HepG2 (cell line): ENCODE results near the gene MVP. TPM values are rescaled to one million over a fixed set of nuclear protein-coding genes. Genes with fewer than 3 reads are reported as not detected.
A peak's percentile ranks its signal among the peaks of the same experiment; 100 is the strongest.

Experiments
- AKNA ChIP-seq: sonication (generic); formaldehyde crosslinking; IDR thresholded peaks from 2 replicates; pipeline ENCODE4 v1.4.0; 2020; ENCODE audit warnings: missing genetic modification reagents, borderline replicate concordance
- GMEB2 ChIP-seq: IDR thresholded peaks from 2 replicates; pipeline ENCODE4 v1.6.1; 2016; ENCODE audit warnings: missing biosample characterization, missing genetic modification reagents, low read depth
- MBD4 ChIP-seq: IDR thresholded peaks from 2 replicates; pipeline ENCODE4 v1.6.1; 2012; ENCODE audit warnings: low read length, inconsistent platforms, borderline replicate concordance
- NFAT5 ChIP-seq: sonication (generic); formaldehyde crosslinking; IDR thresholded peaks from 2 replicates; pipeline ENCODE4 v1.4.0; 2020; ENCODE audit warnings: missing genetic modification reagents
- POGZ ChIP-seq: sonication (generic); formaldehyde crosslinking; IDR thresholded peaks from 2 replicates; pipeline ENCODE4 v1.4.0; 2020; ENCODE audit warnings: mild to moderate bottlenecking, missing genetic modification reagents
- SMAD3 ChIP-seq: sonication (generic); formaldehyde crosslinking; IDR thresholded peaks from 2 replicates; pipeline ENCODE4 v1.4.0; 2020; ENCODE audit warnings: missing genetic modification reagents
- ZKSCAN5 ChIP-seq: sonication (generic); formaldehyde crosslinking; IDR thresholded peaks from 2 replicates; pipeline ENCODE4 v1.5.1; 2020; ENCODE audit warnings: mild to moderate bottlenecking, missing genetic modification reagents
- ZNF281 ChIP-seq: sonication (generic); formaldehyde crosslinking; IDR thresholded peaks from 2 replicates; pipeline ENCODE4 v1.4.0; 2020; ENCODE audit warnings: missing genetic modification reagents, borderline replicate concordance
- ZNF282 ChIP-seq: fragments of 450-650 bp; IDR thresholded peaks from 2 replicates; pipeline ENCODE4 v1.6.1; 2018; ENCODE audit not compliant: partially characterized antibody
- ZNF546 ChIP-seq: sonication (generic); formaldehyde crosslinking; conservative IDR thresholded peaks from 2 replicates; pipeline ENCODE4 v1.8.1; 2023; ENCODE audit warnings: mild to moderate bottlenecking, missing genetic modification reagents
- ZNF577 ChIP-seq: sonication (generic); formaldehyde crosslinking; IDR thresholded peaks from 2 replicates; pipeline ENCODE4 v1.4.0; 2020; ENCODE audit warnings: mild to moderate bottlenecking, low read depth, missing genetic modification reagents, borderline replicate concordance
- ZNF678 ChIP-seq: sonication (generic); formaldehyde crosslinking; IDR thresholded peaks from 2 replicates; pipeline ENCODE4 v1.4.0; 2020; ENCODE audit warnings: mild to moderate bottlenecking, missing genetic modification reagents
- ZNF777 ChIP-seq: sonication (generic); formaldehyde crosslinking; IDR thresholded peaks from 2 replicates; pipeline ENCODE4 v1.4.0; 2020; ENCODE audit warnings: missing genetic modification reagents
- ZNF878 ChIP-seq: sonication (generic); formaldehyde crosslinking; IDR thresholded peaks from 2 replicates; pipeline ENCODE4 v1.8.1; 2023; ENCODE audit warnings: mild to moderate bottlenecking, missing genetic modification reagents, moderate library complexity
- polyA plus RNA-seq, 8 experiments: library from polyadenylated mRNA; depleted of rRNA in 3 of 8; stranded (reverse) in 7 of 8; unstranded in 1 of 8; fragments of >200 nt; fragmentation: Illumina TruSeq in 4 of 8; extraction: Trizol in 4 of 8; gene quantifications; 2 replicates each; pipeline versions ENCODE4 v1.2.1 to v1.2.3, GENCODE V29; 2011 to 2016; ENCODE audit warnings: low read depth in 4 of 8, missing spikeins in 1 of 8, mixed read lengths in 1 of 8; ENCODE audit not compliant: insufficient read depth in 1 of 8
- total RNA-seq, 5 experiments: library from RNA; depleted of rRNA; stranded (reverse); fragments of >200 nt; fragmentation: Illumina TruSeq; extraction: Trizol; gene quantifications; 2 replicates each; pipeline ENCODE4 v1.2.3, GENCODE V29; 2016; ENCODE audit warnings: low read depth in 1 of 5

MVP gene
- total and polyA plus RNA-seq, 2 of the 13 experiments (the other 11 are each of a cell fraction or from before 2014, with no cell fraction given): 22.9 to 43.5 TPM

- no peak for TF ChIP-seq AKNA (CRISPR knock-in tag)
- no peak for TF ChIP-seq ZKSCAN5 (CRISPR knock-in tag)
- no peak for TF ChIP-seq ZNF282
- no peak for TF ChIP-seq GMEB2 (CRISPR knock-in tag)
- peak; percentile 26; the same call in 1 of the 2 replicates for TF ChIP-seq POGZ (CRISPR knock-in tag)
- TF ChIP-seq ZNF777 (CRISPR knock-in tag): peak; percentile 53; the same call in 1 of the 2 replicates
- no peak for TF ChIP-seq ZNF577
- TF ChIP-seq ZNF281 (CRISPR knock-in tag): no peak; the same call in 1 of the 2 replicates
- TF ChIP-seq SMAD3: peak; percentile 60; the same call in 1 of the 2 replicates
- TF ChIP-seq NFAT5 (CRISPR knock-in tag): no peak
- no peak for TF ChIP-seq ZNF546
- TF ChIP-seq MBD4: no peak
- TF ChIP-seq ZNF878 (CRISPR knock-in tag): no peak
- no peak for TF ChIP-seq ZNF678
Observed at GRCh38 chr16:29811170-29811895, 8.9 kb upstream of the MVP start (continued).
